ENCODE data around the gene CPNE5. TPM values are rescaled to one million over a fixed set of nuclear protein-coding genes. Genes with fewer than 3 reads are reported as not detected.
A peak's percentile ranks its signal among the peaks of the same experiment; 100 is the strongest.

Gene CPNE5
- total and polyA plus RNA-seq, 9 of the 15 experiments (the other 6 are each of a cell fraction or from before 2014, with no cell fraction given), result 0.14 to 1.0 (median 0.46) TPM; not detected in 2

GRCh38 chr6:36848658-36849441 is 9.6 kb upstream of the CPNE5 start (continued):
- no peak for TF ChIP-seq ZHX1 (conservative IDR thresholded peaks at IDR 0.05; ENCODE audit: low read length)
- no peak for TF ChIP-seq ZC3H11A (IDR thresholded peaks at IDR 0.05; ENCODE audit: low read depth, low read length)
- no peak; the same call in 1 of the 2 replicates for TF ChIP-seq KAT7 (CRISPR knock-in tag; IDR thresholded peaks at IDR 0.05; ENCODE audit: borderline replicate concordance)
- no peak for TF ChIP-seq ZNF324 (CRISPR knock-in tag; IDR thresholded peaks at IDR 0.05)
- TF ChIP-seq SIX5 (IDR thresholded peaks at IDR 0.05; ENCODE audit: borderline replicate concordance in 1 of 2, insufficient read depth in 1 of 2, low read depth in 1 of 2, low read length in 2 of 2), result no peak
- TF ChIP-seq SRSF1 (IDR thresholded peaks at IDR 0.05; ENCODE audit: low read depth, low read length), result no peak
- TF ChIP-seq MAFK (IDR thresholded peaks at IDR 0.05; ENCODE audit: low read length), result no peak
- no peak for TF ChIP-seq IRF1 (CRISPR knock-in tag; IDR thresholded peaks at IDR 0.05; ENCODE audit: borderline replicate concordance)
- TF ChIP-seq ZNF280A (IDR thresholded peaks at IDR 0.05; ENCODE audit: low read depth, partially characterized antibody), result no peak
- TF ChIP-seq ZFP1 (CRISPR knock-in tag; IDR thresholded peaks at IDR 0.05), result no peak
- no peak for TF ChIP-seq ZNF3 (CRISPR knock-in tag; IDR thresholded peaks at IDR 0.05)
- no peak for TF ChIP-seq CBX2 (IDR thresholded peaks at IDR 0.05; ENCODE audit: insufficient read depth, low read length, poor library complexity, severe bottlenecking)
- no peak for TF ChIP-seq ZNF609 (CRISPR knock-in tag; IDR thresholded peaks at IDR 0.05; ENCODE audit: borderline replicate concordance)
- TF ChIP-seq GTF2B (IDR thresholded peaks at IDR 0.05; ENCODE audit: extremely low read depth, insufficient read length), result no peak
- TF ChIP-seq FOXK2 (conservative IDR thresholded peaks at IDR 0.05 in 1 of 2, IDR thresholded peaks at IDR 0.05 in 1 of 2; ENCODE audit: low read depth in 2 of 2), result peak; percentile 72 to 73
- no peak for TF ChIP-seq EHMT2 (IDR thresholded peaks at IDR 0.05)
